PC-9 (cell line): ENCODE data around the gene DYRK4. TPM values are rescaled to one million over a fixed set of nuclear protein-coding genes. Genes with fewer than 3 reads are reported as not detected.

Source experiments
- BruUV-seq: library from RNA; stranded (reverse); fragments of 400-500 nt; replicated peaks from 2 replicates; lab custom pipeline; 2021; lab: Mats Ljungman, UMichigan
- CTCF ChIA-PET: fragments of 300-600 bp; sonication (Branson Sonifier 250); formaldehyde crosslinking; loops from one replicate; lab custom pipeline; 2022; ENCODE audit warnings: antibody characterized with exemption; lab: Charles Lee
- POLR2A ChIA-PET: fragments of 300-600 bp; sonication (Branson Sonifier 250); formaldehyde crosslinking; loops from one replicate; lab custom pipeline; 2022; ENCODE audit warnings: antibody characterized with exemption; ENCODE audit not compliant: unreplicated experiment; lab: Charles Lee
- DNase-seq, 2 experiments: peaks; one replicate each; pipeline versions ENCODE4 v3.0.0 to v3.0.0-alpha.2; 2015 to 2022; ENCODE audit warnings: mixed read lengths in 1 of 2
- H2AFZ ChIP-seq: fragments of 200-600 bp; sonication (generic); 2 replicates; pipeline ENCODE4 v1.8.1; 2017; ENCODE audit warnings: antibody characterized with exemption
- H3F3A ChIP-seq: fragments of 200-600 bp; sonication (generic); 2 replicates; pipeline ENCODE4 v1.8.1; 2017; ENCODE audit warnings: antibody characterized with exemption, mild to moderate bottlenecking, low read depth; ENCODE audit not compliant: insufficient read depth
- H3K27ac ChIP-seq: fragments of 200-600 bp; sonication (generic); 2 replicates; pipeline ENCODE4 v1.6.1; 2016; ENCODE audit warnings: mixed run types
- H3K27me3 ChIP-seq: fragments of 200-600 bp; sonication (generic); 2 replicates; pipeline ENCODE4 v1.6.1; 2016; ENCODE audit warnings: low read depth, mixed run types; ENCODE audit not compliant: insufficient read depth
- H3K36me3 ChIP-seq: fragments of 200-600 bp; sonication (generic); 2 replicates; pipeline ENCODE4 v1.6.1; 2016; ENCODE audit warnings: low read depth, mixed run types
- H3K4me1 ChIP-seq: fragments of 200-600 bp; sonication (generic); replicated peaks from 2 replicates; pipeline ENCODE4 v1.6.1; 2016; ENCODE audit warnings: mixed run types; ENCODE audit not compliant: insufficient read depth
- H3K4me2 ChIP-seq: fragments of 200-600 bp; sonication (generic); 2 replicates; pipeline ENCODE4 v1.6.1; 2017; ENCODE audit warnings: mixed run types
- H3K4me3 ChIP-seq: fragments of 200-600 bp; sonication (generic); 2 replicates; pipeline ENCODE4 v1.6.1; 2016; ENCODE audit warnings: mixed run types
- H3K79me2 ChIP-seq: fragments of 200-600 bp; sonication (generic); 2 replicates; pipeline ENCODE4 v1.6.1; 2017; ENCODE audit warnings: low read depth, mixed run types
- H3K9me2 ChIP-seq: fragments of 200-600 bp; sonication (generic); 2 replicates; pipeline ENCODE4 v1.8.1; 2017; ENCODE audit warnings: mild to moderate bottlenecking; ENCODE audit not compliant: insufficient read depth
- H3K9me3 ChIP-seq: fragments of 200-600 bp; sonication (generic); 2 replicates; pipeline ENCODE4 v1.8.1; 2016; ENCODE audit warnings: low read depth; ENCODE audit not compliant: insufficient read depth
- H4K20me1 ChIP-seq: fragments of 200-600 bp; sonication (generic); 2 replicates; pipeline ENCODE4 v1.8.1; 2017; ENCODE audit not compliant: insufficient read depth
- EZH2 ChIP-seq: fragments of 200-600 bp; sonication (generic); IDR thresholded peaks from 2 replicates; pipeline ENCODE4 v1.8.0; 2017; ENCODE audit warnings: antibody characterized with exemption, low read depth
- intact Hi-C: fragments of 100-400 bp; cut with micrococcal nuclease; formaldehyde crosslinking; loops from one replicate; pipeline ENCODE4 v1.10.0; 2022; ENCODE audit not compliant: unreplicated experiment
- total RNA-seq: library from RNA; stranded (reverse); gene quantifications from 2 replicates; pipeline ENCODE4 v1.2.3, GENCODE V29; 2021
- TF ChIP-seq, protein P1 (sequence below): fragments of 200-600 bp; sonication (generic); conservative IDR thresholded peaks from 2 replicates; pipeline ENCODE4 v1.6.1; 2017; ENCODE audit warnings: mixed run types, antibody characterized with exemption, mild to moderate bottlenecking, moderate library complexity

Gene DYRK4
- total RNA-seq, 1 experiment from 2014 or later = 41.8 TPM

DNA sequence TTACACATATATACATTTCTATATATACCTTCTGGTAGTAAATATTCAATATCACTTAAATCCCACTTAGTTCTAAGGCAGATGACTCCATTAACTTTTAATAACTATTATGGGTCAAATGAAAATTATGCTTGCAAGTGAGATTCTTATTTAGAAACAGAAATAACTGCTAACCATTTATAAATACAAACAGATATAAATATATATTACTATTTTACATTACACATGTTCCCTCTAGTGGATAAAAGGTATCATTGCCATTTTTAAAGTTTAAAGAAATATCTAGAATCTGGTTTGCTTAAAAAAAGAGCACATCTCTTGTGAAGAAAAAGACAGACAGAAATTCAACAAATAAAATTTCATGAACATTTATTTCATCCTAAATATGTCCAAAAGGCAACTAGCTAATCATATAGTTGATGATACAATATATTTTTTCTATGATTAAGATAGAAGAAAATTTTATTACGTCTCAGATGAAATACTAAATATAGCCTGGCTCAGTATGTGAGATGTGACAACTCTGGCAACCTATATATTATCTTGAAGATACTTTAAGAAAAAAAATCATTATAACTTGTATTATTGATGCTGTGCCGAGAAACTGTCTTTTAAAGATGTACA, 35.0 kb upstream of the DYRK4 start:
- H3K4me2 ChIP-seq = no peak overlapping the region
- BruUV-seq = no TSS peak
- H3F3A ChIP-seq = peaks cover 5% of the 10 kb centered on the region; the same call in 1 of the 2 replicates
- H4K20me1 ChIP-seq = no peaks in the 10 kb centered on the region
- no peak overlapping the region for H3K27ac ChIP-seq
- no peaks in the 10 kb centered on the region for H3K9me2 ChIP-seq
- DNase-seq = no peak
- no peaks in the 10 kb centered on the region for H3K79me2 ChIP-seq
- no peaks in the 10 kb centered on the region for H3K4me1 ChIP-seq
- H3K27me3 ChIP-seq = no peaks in the 10 kb centered on the region
- H3K9me3 ChIP-seq = no peaks in the 10 kb centered on the region
- H3K4me3 ChIP-seq = no peak overlapping the region
- H2AFZ ChIP-seq = no peak overlapping the region
- ChIA-PET CTCF (no interaction called here), POLR2A (no interaction called here)
- H3K36me3 ChIP-seq = peaks cover 12% of the 10 kb centered on the region; the same call in 1 of the 2 replicates
- TF ChIP-seq, protein P1, sequence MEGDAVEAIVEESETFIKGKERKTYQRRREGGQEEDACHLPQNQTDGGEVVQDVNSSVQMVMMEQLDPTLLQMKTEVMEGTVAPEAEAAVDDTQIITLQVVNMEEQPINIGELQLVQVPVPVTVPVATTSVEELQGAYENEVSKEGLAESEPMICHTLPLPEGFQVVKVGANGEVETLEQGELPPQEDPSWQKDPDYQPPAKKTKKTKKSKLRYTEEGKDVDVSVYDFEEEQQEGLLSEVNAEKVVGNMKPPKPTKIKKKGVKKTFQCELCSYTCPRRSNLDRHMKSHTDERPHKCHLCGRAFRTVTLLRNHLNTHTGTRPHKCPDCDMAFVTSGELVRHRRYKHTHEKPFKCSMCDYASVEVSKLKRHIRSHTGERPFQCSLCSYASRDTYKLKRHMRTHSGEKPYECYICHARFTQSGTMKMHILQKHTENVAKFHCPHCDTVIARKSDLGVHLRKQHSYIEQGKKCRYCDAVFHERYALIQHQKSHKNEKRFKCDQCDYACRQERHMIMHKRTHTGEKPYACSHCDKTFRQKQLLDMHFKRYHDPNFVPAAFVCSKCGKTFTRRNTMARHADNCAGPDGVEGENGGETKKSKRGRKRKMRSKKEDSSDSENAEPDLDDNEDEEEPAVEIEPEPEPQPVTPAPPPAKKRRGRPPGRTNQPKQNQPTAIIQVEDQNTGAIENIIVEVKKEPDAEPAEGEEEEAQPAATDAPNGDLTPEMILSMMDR = peak; percentile 86
- TF ChIP-seq EZH2 = no peak
- intact Hi-C loops = loop anchor here (1.0 to 5.0 kb wide), 3 partner anchors 105 to 220 kb away; no protein-coding TSS in a partner anchor

DNA sequence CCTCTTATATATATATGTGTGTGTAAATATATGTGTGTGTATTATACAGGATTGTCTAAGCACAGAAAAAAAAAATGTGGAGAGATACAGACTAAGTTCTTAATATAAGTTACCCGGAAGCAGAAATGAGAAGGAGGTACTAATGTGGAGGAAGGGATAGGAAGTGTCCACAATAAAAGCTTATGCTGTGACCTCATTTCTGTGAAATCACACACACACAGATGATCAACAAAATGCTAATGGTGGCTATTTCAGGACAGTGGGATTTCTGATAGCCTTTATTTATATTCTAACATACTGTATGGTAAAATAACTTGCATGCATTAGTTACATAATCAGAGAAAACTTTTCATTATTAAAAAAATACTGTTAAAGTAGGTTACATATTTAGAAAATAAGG, 31.8 kb upstream of the DYRK4 start:
- BruUV-seq = no TSS peak
- Histone ChIP-seq H3F3A (peaks cover 5% of the 10 kb centered on the region; the same call in 1 of the 2 replicates), H3K27me3 (no peaks in the 10 kb centered on the region), H4K20me1 (peaks cover 6% of the 10 kb centered on the region; the same call in 1 of the 2 replicates), H3K4me3 (no peak overlapping the region), H2AFZ (no peak overlapping the region), H3K27ac (no peak overlapping the region), H3K4me2 (no peak overlapping the region), H3K9me3 (no peaks in the 10 kb centered on the region), H3K9me2 (no peaks in the 10 kb centered on the region), H3K36me3 (peaks cover 2% of the 10 kb centered on the region; the same call in 1 of the 2 replicates), H3K4me1 (no peaks in the 10 kb centered on the region), H3K79me2 (no peaks in the 10 kb centered on the region)
- ChIA-PET CTCF (interaction anchor here (0.7 kb wide), 1 partner anchor 206 kb away, joined by 4 read pairs; no protein-coding TSS in a partner anchor), POLR2A (no interaction called here)
- intact Hi-C loops = no loop called here
- TF ChIP-seq EZH2 = no peak
- TF ChIP-seq, protein P1 = no peak
- no peak for DNase-seq

DNA sequence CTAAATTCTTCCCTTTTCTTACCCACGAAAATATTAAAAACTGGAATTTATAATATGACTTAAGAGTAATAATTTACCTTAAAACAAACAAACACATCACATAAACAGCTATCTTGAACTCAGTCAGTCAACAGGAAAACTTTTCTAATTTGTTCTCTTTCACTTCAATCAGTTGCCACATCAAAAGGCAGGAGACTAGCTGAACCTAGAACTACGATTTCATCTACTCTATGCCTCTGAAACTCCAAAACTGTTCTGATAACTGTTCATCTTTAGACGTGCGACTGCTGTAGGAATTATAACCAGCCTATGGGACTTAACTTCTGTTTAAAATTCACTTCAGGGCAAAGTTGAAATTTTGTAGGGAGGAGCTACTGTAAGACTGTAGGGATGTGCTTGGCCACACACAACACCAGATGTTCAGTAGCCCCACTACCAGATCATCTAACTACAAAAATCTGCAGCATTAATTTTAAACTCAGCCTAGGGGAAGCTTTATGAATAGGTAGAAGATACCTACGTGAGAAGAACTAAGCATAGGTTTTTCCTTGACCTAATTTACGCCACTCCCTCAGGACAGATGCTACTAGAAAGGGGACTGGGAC, 30.9 kb upstream of the DYRK4 start:
- CTCF ChIA-PET = interaction anchor here (0.7 kb wide), 1 partner anchor 207 kb away, joined by 4 read pairs; no protein-coding TSS in a partner anchor
- H3K9me3 ChIP-seq = no peaks in the 10 kb centered on the region
- no peaks in the 10 kb centered on the region for H3K9me2 ChIP-seq
- POLR2A ChIA-PET = no interaction called here
- no TSS peak for BruUV-seq
- intact Hi-C loops = no loop called here
- no peak overlapping the region for H3K27ac ChIP-seq
- H2AFZ ChIP-seq = no peak overlapping the region
- no peaks in the 10 kb centered on the region; the same call in 1 of the 2 replicates for H3F3A ChIP-seq
- no peak overlapping the region for H3K4me3 ChIP-seq
- H3K4me2 ChIP-seq = no peak overlapping the region
- H4K20me1 ChIP-seq = peaks cover 6% of the 10 kb centered on the region; the same call in 1 of the 2 replicates
- no peaks in the 10 kb centered on the region for H3K79me2 ChIP-seq
- no peaks in the 10 kb centered on the region for H3K36me3 ChIP-seq
- DNase-seq = no peak
- no peak for TF ChIP-seq EZH2
- TF ChIP-seq, protein P1 = no peak
- no peaks in the 10 kb centered on the region for H3K27me3 ChIP-seq
- H3K4me1 ChIP-seq = no peaks in the 10 kb centered on the region
